ENCODE data around the gene ZFP36.

DNA sequence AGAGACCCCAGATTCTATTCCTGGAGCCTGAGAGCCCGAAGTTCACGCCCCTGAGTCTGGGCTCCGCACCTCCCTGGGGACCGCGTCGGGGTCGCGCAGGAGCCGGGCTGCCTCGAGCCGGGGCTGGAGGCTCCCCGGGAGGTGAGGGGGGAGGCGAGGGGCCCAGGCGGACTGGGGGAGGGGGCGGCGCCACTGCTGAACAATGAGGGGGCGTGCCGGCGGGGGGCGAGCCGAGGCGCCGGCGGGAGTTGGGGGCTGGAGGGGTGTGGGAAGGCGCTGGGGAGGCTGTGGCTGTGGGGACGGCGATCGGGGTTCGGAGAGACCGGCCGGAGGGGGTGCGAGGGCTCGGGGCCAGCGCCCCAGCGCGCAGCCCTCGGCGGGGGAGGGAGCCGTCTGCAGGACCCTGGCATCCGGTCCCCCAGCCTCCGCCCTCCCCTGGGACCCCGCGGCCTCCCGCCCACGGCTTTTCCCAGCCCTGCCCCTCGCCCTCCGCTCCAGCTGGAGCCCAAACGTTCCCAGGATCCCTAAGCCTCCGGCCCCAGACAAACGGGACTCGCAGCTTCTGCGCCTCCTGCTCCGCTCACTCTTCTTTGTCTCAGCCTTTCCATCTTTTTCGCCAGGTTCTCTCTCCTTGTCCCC, 6.7 kb downstream of the ZFP36 start:
- TF ChIP-seq, protein P1, sequence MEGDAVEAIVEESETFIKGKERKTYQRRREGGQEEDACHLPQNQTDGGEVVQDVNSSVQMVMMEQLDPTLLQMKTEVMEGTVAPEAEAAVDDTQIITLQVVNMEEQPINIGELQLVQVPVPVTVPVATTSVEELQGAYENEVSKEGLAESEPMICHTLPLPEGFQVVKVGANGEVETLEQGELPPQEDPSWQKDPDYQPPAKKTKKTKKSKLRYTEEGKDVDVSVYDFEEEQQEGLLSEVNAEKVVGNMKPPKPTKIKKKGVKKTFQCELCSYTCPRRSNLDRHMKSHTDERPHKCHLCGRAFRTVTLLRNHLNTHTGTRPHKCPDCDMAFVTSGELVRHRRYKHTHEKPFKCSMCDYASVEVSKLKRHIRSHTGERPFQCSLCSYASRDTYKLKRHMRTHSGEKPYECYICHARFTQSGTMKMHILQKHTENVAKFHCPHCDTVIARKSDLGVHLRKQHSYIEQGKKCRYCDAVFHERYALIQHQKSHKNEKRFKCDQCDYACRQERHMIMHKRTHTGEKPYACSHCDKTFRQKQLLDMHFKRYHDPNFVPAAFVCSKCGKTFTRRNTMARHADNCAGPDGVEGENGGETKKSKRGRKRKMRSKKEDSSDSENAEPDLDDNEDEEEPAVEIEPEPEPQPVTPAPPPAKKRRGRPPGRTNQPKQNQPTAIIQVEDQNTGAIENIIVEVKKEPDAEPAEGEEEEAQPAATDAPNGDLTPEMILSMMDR (IDR thresholded peaks at IDR 0.05): no peak
- no peak for TF ChIP-seq EZH2 (IDR thresholded peaks at IDR 0.05; ENCODE audit: borderline replicate concordance, insufficient read depth, low read depth, low read length, poor library complexity, severe bottlenecking)

All from B cell (primary cell).